Stimulated activated CD4-positive, alpha-beta T cell treated with anti-CD3 and anti-CD28 coated beads, Interleukin-15, amount 100 ng/mL, for 48 hours (primary cell): ENCODE results near the gene KLRC1.
A peak's percentile ranks its signal among the peaks of the same experiment; 100 is the strongest.
"Not testable (repeated sequence)": the region's sequence is repeated elsewhere in the genome, so short reads cannot be mapped to it uniquely, and the experiment has no call there.

Source experiments
- DNase-seq, 2 donors: peaks; one replicate each; pipeline ENCODE4 v3.0.0-alpha.2; 2020; ENCODE audit warnings: low read depth in 2 of 2

KLRC1 gene

GRCh38 chr12:10453156-10453555 is at the start of gene KLRC1:
Gene KLRC1 (minus strand): TSS chr12:10453377. CDS start chr12:10451156, 2,221 bp downstream.
- DNase-seq, result no peak

DNA sequence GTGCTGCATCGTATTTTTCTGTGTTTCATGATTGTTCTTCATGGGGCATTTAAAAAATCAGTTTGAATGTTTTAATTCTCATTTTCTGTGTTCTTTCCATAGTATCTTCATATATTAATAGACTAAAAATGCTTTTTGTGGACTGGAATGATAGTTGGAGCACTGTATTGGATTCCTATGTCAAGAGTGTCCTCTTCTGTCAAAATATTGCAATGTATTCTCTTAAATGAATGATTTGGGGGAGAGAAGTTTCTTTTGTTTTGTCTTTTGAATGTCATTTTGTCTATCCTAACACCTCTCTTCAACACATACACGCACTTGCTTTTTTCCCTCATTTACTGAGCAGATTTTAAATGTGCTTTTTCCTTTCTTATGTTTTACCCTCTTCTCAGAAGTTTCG is 47.9 kb upstream of the KLRC1 start:
- no peak for DNase-seq

- no peak for DNase-seq
These were observed 44.9 kb upstream of the KLRC1 start for GRCh38 chr12:10498042-10498441.

- DNase-seq, result peak; percentile 0 to 4
These were observed 44.4 kb upstream of the KLRC1 start for GRCh38 chr12:10497602-10498001.

- DNase-seq, result no peak
These were observed 38.6 kb upstream of the KLRC1 start for GRCh38 chr12:10491766-10492165.

DNA sequence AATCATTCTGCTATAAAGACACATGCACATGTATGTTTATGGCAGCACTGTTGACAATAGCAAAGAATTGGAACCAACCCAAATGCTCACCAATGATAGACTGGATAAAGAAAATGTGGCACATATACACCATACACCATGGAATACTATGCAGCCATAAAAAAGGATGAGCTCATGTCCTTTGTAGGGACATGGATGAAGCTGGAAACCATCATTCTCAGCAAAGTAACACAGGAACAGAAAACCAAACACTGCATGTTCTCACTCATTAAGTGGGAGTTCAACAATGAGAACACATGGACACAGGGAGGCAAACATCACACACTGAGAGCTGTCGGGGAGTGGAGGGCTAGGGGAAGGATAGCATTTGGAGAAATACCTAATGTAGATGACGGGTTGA is 34.2 kb upstream of the KLRC1 start:
- not testable (repeated sequence) for DNase-seq

- not testable (repeated sequence) for DNase-seq
These were observed 28.7 kb upstream of the KLRC1 start for GRCh38 chr12:10481901-10482300.

DNA sequence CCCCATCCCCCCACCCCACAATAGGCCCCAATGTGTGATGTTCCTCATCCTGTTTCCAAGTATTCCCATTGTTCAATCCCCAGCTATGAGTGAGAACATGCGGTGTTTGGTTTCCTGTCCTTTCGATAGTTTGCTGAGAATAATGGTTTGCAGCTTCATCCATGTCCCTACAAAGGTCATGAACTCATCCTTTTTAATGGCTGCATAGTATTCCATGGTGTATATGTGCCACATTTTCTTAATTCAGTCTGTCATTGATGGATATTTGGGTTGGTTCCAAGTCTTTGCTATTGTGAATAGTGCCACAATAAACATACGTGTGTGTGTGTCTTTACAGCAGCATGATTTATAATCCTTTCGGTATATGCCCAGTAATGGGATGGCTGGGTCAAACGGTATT is 19.6 kb upstream of the KLRC1 start:
- not testable (repeated sequence) for DNase-seq

DNA sequence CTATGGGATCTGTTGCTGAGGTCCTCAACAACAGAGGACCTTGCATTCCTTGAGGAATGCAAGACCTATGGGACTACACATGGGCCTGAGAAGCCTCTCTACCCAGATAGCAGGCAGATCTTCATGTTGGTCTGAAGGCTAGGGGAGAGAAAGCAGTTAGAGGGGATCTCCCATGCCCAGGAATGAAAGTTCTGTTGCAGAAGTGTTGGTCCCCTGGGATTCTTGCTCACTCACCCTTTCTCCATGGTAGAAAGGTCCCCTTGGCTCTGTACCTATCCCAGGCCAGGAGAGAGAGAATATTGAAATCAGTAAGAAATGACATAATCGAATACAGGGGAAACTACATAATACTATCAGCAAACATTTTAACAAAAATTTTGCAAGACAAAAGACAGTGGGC is 16.5 kb upstream of the KLRC1 start:
- no peak for DNase-seq

- no peak for DNase-seq
These were observed 13.1 kb upstream of the KLRC1 start for GRCh38 chr12:10466311-10466710.

DNA sequence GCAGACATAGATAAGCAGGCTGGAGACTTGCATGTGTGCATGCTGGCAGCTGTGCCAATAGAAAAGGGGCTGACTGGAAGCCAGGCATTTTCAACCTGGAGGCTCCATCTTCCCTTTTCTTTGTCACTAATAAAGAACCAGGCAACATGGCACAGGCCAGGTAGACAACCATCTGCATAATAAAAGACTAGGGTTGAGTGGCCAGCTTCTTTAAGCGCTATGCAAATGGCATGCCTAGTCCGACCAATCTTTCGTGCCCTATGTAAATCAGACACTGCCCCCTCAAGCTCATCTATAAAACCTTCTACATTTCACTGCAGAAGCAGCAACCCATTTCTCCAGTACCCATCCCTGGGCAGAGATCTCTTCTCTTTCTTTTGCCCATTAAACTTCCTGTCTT is 4.6 kb upstream of the KLRC1 start:
- DNase-seq, result no peak

GRCh38 chr12:10456856-10457255 is 3.7 kb upstream of the KLRC1 start:
- DNase-seq, result no peak

DNA sequence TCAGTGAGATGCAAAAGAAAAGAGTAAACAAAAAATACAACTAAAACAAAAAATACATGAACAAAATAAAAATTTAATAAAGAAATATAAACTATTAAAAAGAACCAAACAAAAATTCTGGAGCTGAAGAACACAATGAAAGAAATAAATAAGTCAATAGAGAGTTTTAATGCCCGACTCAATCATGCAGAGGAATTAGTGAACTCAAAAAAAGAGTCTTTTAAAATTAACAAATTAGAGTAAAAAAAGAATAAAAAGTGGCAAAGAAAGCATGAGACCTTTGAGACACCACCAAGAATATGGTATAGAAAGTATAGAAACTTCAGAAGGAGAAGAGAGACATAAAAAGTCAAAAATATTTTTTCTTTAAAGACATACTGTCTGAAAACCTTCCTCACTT is 2.6 kb upstream of the KLRC1 start:
- no peak for DNase-seq

GRCh38 chr12:10454531-10454930 is 1.4 kb upstream of the KLRC1 start:
- DNase-seq, result no peak

DNA sequence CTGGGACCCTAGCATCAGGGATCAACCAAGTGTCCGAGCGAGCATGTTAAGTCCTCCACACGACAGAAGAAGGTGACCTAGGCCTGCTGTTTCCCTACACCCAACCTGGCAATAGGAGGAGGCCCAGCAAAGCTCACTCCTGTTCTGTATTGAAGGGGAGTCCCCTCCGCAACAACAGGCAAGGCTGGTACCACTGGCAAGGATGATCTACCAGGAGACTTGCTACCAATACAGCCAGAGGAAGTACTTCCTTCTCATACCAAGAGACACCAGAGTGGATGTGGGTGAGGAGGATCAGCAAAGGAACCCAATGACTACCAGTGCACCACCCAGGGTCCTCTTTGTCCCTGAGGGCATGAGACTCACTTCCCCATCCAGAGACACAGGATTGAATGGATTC is 4.9 kb downstream of the KLRC1 start:
- DNase-seq, result no peak

DNA sequence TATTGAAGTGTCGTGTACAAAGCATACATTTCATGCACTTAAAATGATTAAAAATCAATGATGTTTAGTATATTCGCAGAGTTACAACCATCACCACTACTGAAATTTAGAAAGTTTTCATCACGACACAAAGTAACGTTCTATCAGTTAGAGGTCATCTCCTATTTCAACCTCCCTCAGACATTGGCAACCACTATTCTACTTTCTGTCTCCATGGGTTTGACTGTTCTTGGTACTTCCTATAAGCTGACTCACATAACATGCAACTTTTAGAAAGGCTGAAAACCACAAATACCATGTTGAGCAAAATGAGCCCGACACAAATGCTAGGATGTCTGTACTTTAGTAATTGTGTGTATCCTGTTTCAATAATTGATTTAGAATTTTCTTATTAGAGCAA is 7.1 kb downstream of the KLRC1 start:
- not testable (repeated sequence) for DNase-seq

- not testable (repeated sequence) for DNase-seq
These were observed 12.0 kb downstream of the KLRC1 start for GRCh38 chr12:10441144-10441543.

- not testable (repeated sequence) for DNase-seq
These were observed 13.4 kb downstream of the KLRC1 start for GRCh38 chr12:10439608-10440274.

DNA sequence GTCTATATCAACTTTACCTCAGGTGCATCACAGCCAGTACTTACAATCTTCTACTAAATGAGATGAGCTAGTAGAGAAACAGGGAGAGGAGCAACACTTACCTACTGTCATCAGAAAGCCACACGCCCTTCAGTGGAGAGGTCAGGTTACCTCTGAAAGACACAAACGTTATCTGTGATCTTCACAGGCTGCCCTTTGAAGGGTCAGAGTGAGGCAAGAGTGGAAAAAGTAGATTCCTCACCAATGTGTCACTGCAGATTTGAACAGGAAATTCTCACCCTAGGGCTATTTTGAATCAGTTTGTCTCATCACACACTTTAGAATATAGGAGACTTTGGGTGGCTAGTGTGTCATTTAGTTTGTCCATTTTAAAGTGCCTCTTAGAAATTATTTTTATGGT is 15.6 kb downstream of the KLRC1 start:
- DNase-seq, result not testable (repeated sequence)

GRCh38 chr12:10435816-10436215 is 17.4 kb downstream of the KLRC1 start, which contains the start of gene KLRC2:
Gene KLRC2 (minus strand): TSS chr12:10436010. CDS start chr12:10435986, 24 bp downstream.
- not testable (repeated sequence) for DNase-seq

DNA sequence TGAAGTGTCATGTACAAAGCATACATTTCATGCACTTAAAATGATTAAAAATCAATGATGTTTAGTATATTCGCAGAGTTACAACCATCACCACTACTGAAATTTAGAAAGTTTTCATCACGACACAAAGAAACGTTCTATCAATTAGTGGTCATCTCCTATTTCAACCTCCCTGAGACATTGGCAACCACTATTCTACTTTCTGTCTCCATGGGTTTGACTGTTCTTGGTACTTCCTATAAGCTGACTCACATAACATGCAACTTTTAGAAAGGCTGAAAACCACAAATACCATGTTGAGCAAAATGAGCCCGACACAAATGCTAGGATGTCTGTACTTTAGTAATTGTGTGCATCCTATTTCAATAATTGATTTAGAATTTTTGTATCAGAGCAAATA is 22.6 kb downstream of the KLRC1 start:
- not testable (repeated sequence) for DNase-seq

GRCh38 chr12:10425938-10426337 is 27.2 kb downstream of the KLRC1 start:
- not testable (repeated sequence) for DNase-seq

DNA sequence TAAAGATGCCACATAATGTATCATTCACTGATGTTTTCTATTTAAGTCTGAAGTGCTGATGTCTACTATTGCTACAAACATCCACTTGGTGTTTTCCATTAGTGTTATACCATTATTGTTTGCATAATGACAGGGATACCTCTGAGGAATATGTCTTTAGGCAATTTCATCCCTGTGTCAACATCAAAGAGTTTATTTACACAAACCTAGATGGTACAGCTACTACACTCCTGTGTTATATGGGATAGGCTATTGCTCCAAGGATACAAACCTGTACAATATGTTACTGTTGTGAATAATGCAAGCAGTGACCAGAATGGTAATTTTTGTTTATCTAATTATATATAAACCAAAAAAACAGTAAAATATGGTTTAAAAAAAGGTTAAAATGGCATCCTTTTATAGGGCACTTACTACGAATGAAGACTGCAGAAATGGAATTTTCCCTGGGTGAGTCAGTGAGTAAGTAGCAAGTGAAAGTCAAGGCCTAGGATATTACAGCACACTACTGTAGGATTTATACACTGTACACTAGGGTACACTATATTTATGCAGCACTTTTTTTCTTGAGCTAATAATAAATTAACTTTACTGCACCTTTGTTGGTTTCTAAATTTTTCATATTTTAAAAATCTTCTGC is 28.8 kb downstream of the KLRC1 start:
- DNase-seq, result not testable (repeated sequence)
